IPS-15b (cell line): ENCODE results near the gene TCP11X2.
"Not testable (repeated sequence)": the region's sequence is repeated elsewhere in the genome, so short reads cannot be mapped to it uniquely, and the experiment has no call there.

Experiments used
- H3K27me3 ChIP-seq: one replicate; pipeline ENCODE4 v1.6.1; 2013; ENCODE audit warnings: low read length; ENCODE audit not compliant: control insufficient read depth, insufficient read depth
- H3K36me3 ChIP-seq: one replicate; pipeline ENCODE4 v1.6.1; 2013; ENCODE audit warnings: low read length; ENCODE audit not compliant: control insufficient read depth, insufficient read depth
- H3K4me1 ChIP-seq: one replicate; pipeline ENCODE4 v1.6.1; 2013; ENCODE audit warnings: mild to moderate bottlenecking, low read length; ENCODE audit not compliant: control insufficient read depth, insufficient read depth
- H3K4me3 ChIP-seq: one replicate; pipeline ENCODE4 v1.5.1; 2013; ENCODE audit warnings: low read depth, low read length
- H3K9ac ChIP-seq: one replicate; pipeline ENCODE4 v1.6.1; 2013; ENCODE audit warnings: low read depth, mild to moderate bottlenecking, low read length
- H3K9me3 ChIP-seq: one replicate; pipeline ENCODE4 v1.6.1; 2013; ENCODE audit warnings: mild to moderate bottlenecking, low read length; ENCODE audit not compliant: control insufficient read depth, insufficient read depth

The TCP11X2 gene

GRCh38 chrX:102471762-102472220 is at the start of gene TCP11X2:
Gene TCP11X2, minus strand, starts transcription at chrX:102471812.
- not testable (repeated sequence) for H3K4me1 ChIP-seq, H3K9ac ChIP-seq, H3K4me3 ChIP-seq, H3K27me3 ChIP-seq, H3K36me3 ChIP-seq, H3K9me3 ChIP-seq

- no peak overlapping the region for H3K4me3 ChIP-seq
Observed at GRCh38 chrX:102517326-102517725, 45.7 kb upstream of the TCP11X2 start.

GRCh38 chrX:102515975-102516941 is 44.6 kb upstream of the TCP11X2 start, which contains the start of gene TMSB15A:
Gene TMSB15A, minus strand, starts transcription at chrX:102516739.
- Histone ChIP-seq H3K9me3 (no peaks in the 10 kb centered on the region), H3K27me3 (peaks cover 10% of the 10 kb centered on the region), H3K9ac (no peak within 1 kb of the TSS), H3K36me3 (no peaks in the 10 kb centered on the region), H3K4me3 (peak within 1 kb of the TSS; percentile 48), H3K4me1 (no peaks in the 10 kb centered on the region)

More at GRCh38 chrX:102517326-102517725, 45.7 kb upstream of the TCP11X2 start:
- H3K9me3 ChIP-seq = no peaks in the 10 kb centered on the region
- H3K27me3 ChIP-seq = peaks cover 10% of the 10 kb centered on the region
- H3K4me1 ChIP-seq = no peaks in the 10 kb centered on the region
- no peaks in the 10 kb centered on the region for H3K36me3 ChIP-seq
- no peak overlapping the region for H3K9ac ChIP-seq

- H3K36me3 ChIP-seq = no peaks in the 10 kb centered on the region
- no peaks in the 10 kb centered on the region for H3K4me1 ChIP-seq
- H3K27me3 ChIP-seq = peaks cover 10% of the 10 kb centered on the region
- H3K9me3 ChIP-seq = no peaks in the 10 kb centered on the region
- H3K4me3 ChIP-seq = no peak overlapping the region
- H3K9ac ChIP-seq = no peak overlapping the region
Observed at GRCh38 chrX:102514536-102514935, 42.9 kb upstream of the TCP11X2 start.

GRCh38 chrX:102498732-102499131 is 27.1 kb upstream of the TCP11X2 start:
- H3K9ac ChIP-seq = no peak overlapping the region
- H3K9me3 ChIP-seq = no peaks in the 10 kb centered on the region
- H3K4me3 ChIP-seq = no peak overlapping the region
- no peaks in the 10 kb centered on the region for H3K27me3 ChIP-seq
- no peaks in the 10 kb centered on the region for H3K36me3 ChIP-seq
- H3K4me1 ChIP-seq = no peaks in the 10 kb centered on the region

GRCh38 chrX:102491766-102492165 is 20.2 kb upstream of the TCP11X2 start:
- no peak overlapping the region for H3K9ac ChIP-seq
- H3K4me3 ChIP-seq = no peak overlapping the region
- no peaks in the 10 kb centered on the region for H3K36me3 ChIP-seq

GRCh38 chrX:102478765-102479164 is 7.2 kb upstream of the TCP11X2 start:
- not testable (repeated sequence) for H3K4me1 ChIP-seq, H3K9me3 ChIP-seq, H3K9ac ChIP-seq, H3K4me3 ChIP-seq, H3K27me3 ChIP-seq, H3K36me3 ChIP-seq

More at GRCh38 chrX:102491766-102492165, 20.2 kb upstream of the TCP11X2 start:
- Histone ChIP-seq H3K9me3 (no peaks in the 10 kb centered on the region), H3K27me3 (no peaks in the 10 kb centered on the region), H3K4me1 (no peaks in the 10 kb centered on the region)

- not testable (repeated sequence) for H3K4me1 ChIP-seq, H3K36me3 ChIP-seq, H3K9ac ChIP-seq, H3K27me3 ChIP-seq, H3K9me3 ChIP-seq, H3K4me3 ChIP-seq
Observed at GRCh38 chrX:102470215-102470614, 1.4 kb downstream of the TCP11X2 start.

- not testable (repeated sequence) for H3K9ac ChIP-seq, H3K4me1 ChIP-seq, H3K4me3 ChIP-seq, H3K36me3 ChIP-seq, H3K27me3 ChIP-seq, H3K9me3 ChIP-seq
Observed at GRCh38 chrX:102458615-102459014, 13.0 kb downstream of the TCP11X2 start.

GRCh38 chrX:102439908-102440307 is 31.7 kb downstream of the TCP11X2 start, which contains the start of gene NXF2B:
Gene NXF2B, minus strand, starts transcription at chrX:102440008. Its CDS starts 59,972 bp downstream, at chrX:102380036.
- not testable (repeated sequence) for H3K36me3 ChIP-seq

GRCh38 chrX:102414493-102414892 is 57.1 kb downstream of the TCP11X2 start:
- not testable (repeated sequence) for H3K4me3 ChIP-seq, H3K27me3 ChIP-seq, H3K9ac ChIP-seq, H3K9me3 ChIP-seq, H3K4me1 ChIP-seq, H3K36me3 ChIP-seq

More at GRCh38 chrX:102439908-102440307, 31.7 kb downstream of the TCP11X2 start, which contains the start of gene NXF2B:
- not testable (repeated sequence) for H3K4me1 ChIP-seq, H3K4me3 ChIP-seq, H3K27me3 ChIP-seq, H3K9me3 ChIP-seq, H3K9ac ChIP-seq
